ENCODE measurements around the gene CABP4.

The CABP4 gene

DNA sequence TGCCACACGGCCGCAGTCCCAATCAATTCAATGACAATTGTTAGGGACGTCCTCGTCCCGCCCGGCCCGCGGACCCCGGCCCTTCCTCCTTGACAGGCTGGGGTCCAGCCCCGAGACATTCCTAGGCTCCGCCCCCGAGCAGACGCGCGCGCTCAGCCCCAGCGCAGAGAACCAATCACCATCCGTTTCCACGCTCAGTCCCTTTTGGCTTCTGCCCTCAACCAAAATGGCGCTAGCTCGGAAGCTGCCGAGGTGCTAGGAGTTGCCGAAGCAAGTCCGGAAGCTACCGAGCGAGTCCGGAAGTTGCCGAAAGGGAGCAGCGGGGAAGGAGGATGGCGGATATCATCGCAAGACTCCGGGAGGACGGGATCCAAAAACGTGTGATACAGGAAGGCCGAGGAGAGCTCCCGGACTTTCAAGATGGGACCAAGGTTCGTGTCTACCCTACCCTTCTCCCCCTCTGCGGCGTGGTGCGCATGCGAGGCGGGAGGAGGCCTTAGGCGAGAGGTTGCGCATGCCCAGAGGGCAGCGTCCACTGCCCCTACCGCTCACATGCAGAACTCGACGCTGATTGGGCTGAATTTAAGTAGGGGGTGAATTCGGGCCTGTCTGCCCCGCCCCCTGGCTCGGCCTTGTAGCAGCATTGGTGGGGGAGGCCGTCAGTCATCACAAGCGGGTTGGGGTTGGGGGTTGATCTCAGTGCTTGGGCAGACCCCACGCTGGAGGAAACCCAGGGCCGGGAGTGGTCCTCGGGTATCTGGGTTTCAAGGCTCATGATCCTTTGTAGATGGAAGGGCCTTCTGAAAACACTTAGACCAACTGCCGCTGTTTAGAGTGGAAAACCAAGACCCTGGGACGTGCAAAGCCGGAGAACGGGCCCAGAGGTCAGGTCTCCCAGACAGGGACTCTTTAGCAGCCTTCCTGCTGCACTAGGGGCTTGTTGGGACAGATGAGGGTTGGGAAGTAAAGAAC lies 28.0 kb downstream of the CABP4 start, which contains the start of gene AIP:
AIP (plus strand) TSS at position 200 of the 972 bp plus-strand sequence; CDS start at position 333, 133 bp downstream.
- peak; percentile 84 to 99 (median 96) for DNase-seq

DNA sequence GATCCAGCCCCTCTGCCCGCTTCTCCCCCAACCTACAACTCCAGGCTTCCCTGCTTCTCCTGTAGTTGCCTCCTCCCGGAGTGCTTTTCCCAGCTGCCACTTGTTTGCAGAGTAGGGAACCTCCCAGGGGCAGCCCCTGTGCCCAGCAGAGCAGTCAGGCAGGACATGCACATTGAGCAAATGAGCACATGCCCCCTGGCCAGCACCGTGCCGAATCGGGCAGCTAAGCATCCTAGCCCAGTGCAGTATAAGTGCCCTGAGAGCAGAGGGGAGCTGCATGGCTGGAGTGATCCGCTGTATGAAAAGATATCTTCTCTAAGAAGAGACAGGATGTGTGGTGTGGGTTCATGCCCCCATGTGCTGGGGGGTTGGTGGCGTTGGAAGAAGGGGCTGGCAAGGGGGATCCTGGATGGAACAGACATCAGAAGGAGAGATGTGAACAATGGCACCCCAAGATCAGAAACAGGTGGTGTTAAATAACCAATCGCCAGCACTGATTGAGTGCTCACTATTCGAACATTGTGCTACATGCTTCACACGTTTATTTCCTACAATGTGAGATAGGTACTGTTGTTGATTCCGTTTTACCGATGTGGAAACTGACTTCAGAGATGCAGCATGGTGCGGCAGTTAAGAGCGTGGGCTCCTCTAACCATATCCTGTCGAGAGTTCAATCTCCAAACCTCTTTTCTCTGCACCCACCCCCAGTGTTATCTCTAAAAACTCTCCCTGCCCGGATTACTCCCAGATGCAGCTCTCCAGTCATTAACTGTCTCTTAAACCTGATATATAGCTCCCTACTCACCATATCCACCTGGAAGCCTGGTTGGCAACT lies 28.9 kb downstream of the CABP4 start:
- peak in 2 of 5 experiments; percentile 63 to 93 for DNase-seq

DNA sequence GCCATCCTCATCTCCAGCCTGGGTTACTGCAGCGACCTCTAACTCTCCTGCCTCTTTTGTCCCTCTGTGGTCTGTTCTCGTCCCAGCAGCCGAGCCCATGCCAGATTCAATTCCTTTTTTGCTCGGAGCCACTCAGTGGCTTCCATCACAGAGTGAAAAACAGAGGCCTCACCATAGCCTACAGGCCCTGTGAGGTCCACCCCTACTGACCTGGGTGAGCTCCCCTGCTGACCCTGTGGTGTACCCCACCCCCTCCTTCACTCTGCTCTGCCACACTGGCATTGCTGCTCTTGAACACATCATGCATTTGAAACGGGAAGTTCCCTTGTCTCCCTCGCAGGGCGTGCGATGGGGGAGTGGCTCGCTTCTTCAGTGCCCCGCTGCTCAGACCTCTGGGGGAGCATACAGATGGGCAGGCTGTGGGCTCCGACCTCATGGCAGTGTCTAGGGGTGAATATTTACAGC lies 29.7 kb downstream of the CABP4 start:
- DNase-seq: peak in 3 of 5 experiments; percentile 46 to 82 (median 47)

DNA sequence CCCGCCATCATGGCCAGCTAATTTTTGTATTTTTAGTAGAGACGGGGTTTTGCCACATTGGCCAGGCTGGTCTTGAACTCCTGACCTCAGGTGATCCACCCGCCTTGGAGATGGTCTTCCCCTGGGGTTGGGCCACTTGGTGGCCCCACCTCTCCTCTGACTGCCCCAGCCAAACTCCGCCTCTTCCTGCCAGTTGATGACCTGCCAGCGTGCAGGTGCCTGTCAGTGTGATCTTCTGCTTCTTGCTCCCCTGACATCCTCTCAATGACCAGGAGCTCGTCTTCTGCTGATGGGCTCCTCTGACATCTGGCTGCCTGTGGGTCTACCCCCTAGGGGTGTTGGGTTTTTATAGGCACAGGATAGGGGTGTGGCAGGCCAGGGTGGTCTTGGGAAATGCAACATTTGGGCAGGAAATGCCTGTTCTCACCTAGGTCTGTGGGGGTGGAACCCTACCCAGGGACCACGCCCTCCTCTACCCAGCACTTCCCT lies 30.8 kb downstream of the CABP4 start:
- peak in 2 of 5 experiments; percentile 60 to 85 for DNase-seq

DNA sequence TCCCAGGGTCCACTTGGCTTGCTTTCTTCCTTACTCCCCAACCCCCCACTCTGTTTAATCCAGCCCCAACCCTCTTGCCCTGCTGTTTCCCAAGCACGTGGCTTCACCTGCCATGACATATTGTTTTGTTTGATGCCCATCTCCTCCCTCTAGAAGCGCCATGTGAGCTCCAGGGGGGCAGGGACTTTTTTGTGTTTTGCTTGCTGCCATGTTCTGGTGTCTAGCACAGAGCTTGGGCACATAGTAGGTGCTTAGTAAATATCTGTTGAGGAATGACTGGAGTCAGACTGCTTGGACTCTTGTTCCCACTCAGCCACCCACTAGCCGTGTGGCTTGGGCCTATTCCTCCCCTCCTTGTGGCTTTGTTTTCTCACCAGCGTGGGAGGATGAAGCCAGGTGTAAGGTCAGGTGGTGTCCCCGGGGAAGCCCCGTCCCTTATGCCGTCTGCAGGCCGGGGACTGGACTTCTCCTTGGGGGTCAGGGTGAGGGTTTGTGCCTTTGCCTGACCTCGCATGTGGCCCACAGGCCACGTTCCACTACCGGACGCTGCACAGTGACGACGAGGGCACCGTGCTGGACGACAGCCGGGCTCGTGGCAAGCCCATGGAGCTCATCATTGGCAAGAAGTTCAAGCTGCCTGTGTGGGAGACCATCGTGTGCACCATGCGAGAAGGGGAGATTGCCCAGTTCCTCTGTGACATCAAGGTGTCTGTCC lies 31.5 kb downstream of the CABP4 start:
- peak in 1 of 5 experiments; percentile 33 for DNase-seq

DNA sequence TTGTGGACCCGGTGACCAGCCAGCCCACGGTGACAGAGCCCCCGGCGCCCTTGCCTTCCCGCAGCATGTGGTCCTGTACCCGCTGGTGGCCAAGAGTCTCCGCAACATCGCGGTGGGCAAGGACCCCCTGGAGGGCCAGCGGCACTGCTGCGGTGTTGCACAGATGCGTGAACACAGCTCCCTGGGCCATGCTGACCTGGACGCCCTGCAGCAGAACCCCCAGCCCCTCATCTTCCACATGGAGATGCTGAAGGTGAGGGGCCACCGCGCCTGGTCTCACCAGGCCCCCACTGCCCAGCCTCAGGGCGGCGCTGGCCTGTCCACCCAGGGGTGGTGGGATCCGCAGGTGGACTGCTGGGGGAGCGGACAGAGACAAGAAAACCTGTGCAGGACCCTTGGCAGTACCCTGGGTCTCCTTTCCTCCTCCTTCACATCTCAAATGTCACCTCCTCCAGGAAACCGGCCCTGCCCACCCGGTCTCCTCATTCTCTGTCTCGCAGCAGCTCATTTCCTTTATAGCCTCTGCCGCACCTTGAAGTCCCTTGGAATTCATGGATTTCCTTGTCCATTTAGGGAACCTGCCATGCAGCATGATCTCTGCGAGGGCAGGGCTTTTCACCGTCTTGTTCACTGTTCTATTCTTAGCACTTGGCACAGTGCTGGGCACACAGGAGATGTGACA lies 34.2 kb downstream of the CABP4 start:
- DNase-seq: no peak

DNA sequence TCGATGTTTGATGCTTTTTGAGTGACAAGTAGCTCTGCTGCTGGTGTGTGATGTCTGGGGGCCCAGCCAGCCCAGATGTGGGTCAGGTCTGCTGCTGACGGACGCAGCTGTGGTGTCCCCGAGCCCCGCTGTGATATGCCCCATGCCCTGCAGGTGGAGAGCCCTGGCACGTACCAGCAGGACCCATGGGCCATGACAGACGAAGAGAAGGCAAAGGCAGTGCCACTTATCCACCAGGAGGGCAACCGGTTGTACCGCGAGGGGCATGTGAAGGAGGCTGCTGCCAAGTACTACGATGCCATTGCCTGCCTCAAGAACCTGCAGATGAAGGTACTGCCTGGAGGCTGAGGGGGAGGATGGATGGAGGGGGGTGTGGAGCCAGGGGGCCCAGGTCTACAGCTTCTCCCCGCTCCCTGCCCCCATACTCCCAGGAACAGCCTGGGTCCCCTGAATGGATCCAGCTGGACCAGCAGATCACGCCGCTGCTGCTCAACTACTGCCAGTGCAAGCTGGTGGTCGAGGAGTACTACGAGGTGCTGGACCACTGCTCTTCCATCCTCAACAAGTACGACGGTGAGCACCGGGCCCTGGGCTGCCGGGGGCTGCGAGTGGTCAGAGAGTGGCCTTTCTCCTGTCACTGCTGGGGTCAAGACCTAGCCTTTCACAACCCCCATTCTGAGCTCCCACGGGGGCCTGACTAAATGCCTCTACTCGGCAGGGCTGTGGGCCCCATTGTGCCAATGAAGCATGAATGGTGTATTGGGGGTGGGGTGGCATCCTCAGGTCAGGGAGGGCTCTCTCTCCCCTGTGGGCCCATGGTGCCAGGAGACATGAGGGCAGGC lies 35.0 kb downstream of the CABP4 start:
- DNase-seq: no peak

DNA sequence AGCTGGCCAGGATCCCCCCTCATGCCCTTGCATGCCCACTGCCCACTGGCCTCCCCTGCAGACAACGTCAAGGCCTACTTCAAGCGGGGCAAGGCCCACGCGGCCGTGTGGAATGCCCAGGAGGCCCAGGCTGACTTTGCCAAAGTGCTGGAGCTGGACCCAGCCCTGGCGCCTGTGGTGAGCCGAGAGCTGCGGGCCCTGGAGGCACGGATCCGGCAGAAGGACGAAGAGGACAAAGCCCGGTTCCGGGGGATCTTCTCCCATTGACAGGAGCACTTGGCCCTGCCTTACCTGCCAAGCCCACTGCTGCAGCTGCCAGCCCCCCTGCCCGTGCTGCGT lies 35.5 kb downstream of the CABP4 start:
- DNase-seq: no peak

DNA sequence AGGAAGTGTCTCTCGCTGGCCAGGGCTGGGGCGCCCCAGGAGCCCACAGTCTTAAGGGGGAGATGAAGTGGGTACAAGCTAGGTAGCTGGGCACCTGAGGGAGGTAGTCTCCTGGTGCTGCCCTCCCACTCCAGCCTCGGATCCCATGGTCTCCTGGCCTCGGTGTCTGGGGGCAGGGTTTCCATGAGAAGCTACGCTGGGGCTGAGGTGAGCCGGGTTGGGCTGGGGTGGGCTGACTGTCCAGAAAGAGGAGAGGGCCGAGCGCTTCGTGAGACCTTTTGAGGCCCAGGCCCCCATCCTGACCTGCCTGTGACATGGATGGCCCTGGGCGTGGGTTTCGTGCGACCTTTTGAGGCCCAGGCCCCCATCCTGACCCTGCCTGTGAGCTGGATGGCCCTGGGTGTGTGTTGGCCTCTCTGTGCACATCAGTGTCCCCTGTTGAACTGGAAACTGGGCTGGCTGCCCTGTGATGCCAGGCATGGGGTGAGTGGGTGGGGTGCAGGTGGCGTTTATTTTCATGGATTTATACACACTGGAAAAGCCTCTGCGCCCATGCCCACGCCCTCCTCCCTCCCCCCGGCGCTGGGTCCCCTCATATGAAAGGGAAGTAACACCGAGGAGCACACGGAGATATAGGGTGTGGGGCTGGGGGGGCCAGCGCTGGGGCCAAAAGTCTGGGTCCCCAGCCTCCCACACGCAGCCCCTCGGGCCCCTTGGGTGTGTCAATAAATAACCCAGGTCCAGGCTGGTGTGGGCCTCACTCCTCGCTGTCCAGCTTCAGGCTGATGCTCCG lies 36.3 kb downstream of the CABP4 start:
- DNase-seq: no peak

DNA sequence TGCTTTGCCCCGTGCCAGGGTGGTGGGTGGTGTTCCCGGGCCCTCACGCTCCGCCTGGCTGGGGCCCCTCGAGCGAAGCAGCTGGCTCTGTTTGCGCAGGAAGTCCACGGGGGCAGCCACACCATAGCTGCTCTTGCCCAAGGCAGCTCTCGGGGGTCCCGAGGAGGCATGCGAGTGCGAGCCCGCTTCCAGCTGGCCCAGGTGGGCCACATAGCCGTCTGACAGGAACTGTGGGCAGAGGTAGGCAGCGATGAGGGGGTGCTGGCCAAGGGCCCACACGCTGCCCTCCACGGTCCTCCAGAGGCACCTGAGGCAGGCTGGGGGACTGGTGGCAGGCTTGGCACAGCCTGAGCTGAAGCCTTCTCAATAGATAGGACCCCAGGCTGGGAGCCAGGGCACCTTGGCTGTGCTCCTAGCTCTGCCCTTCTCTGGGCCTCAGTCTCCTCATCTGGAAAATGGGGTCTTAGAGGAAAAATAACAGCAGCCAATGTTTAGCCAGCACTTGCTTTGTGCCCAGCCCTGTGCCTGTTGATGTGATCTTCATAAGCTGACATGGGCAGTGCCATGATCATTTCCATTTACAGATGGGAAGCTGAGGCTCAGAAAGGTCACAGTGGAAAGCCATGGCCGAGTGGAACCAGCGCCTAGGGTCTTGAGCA lies 37.0 kb downstream of the CABP4 start:
- no peak for DNase-seq

DNA sequence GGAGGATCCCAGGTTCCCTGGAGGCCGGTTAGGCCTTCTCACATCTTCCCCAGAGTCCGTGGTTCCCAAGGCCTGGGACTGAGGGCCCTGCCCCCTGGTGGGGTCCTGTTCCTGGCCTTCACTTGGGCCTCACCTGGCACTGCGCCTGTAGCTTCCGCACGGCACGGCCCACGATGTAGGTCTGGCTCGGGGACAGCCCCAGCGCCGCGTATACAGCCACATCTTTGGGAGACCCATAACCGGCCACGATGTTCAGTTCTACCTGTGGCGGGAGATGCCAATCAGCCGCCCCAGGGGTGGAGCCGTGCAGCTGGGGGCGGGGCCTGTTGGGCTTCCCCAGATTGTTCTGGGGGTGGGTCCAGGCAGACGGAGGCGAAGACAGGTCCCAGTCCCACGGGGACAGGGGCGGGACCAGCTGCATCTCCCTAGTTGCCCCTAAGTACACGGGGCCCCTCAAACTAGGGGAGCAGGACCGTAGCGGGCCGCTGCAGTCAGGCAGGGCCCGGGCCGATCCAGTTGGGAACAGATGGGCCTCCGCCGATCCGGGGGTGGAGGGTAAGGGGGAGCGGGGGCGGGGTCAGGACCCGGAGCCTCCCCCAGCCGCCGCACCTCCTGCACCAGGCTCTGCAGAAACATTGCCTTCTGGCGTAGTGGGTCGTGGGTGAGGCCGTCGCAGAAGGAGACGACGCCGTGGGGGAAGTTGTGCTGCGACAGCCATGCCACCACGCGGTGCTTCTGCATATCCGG lies 37.8 kb downstream of the CABP4 start:
- no peak for DNase-seq

DNA sequence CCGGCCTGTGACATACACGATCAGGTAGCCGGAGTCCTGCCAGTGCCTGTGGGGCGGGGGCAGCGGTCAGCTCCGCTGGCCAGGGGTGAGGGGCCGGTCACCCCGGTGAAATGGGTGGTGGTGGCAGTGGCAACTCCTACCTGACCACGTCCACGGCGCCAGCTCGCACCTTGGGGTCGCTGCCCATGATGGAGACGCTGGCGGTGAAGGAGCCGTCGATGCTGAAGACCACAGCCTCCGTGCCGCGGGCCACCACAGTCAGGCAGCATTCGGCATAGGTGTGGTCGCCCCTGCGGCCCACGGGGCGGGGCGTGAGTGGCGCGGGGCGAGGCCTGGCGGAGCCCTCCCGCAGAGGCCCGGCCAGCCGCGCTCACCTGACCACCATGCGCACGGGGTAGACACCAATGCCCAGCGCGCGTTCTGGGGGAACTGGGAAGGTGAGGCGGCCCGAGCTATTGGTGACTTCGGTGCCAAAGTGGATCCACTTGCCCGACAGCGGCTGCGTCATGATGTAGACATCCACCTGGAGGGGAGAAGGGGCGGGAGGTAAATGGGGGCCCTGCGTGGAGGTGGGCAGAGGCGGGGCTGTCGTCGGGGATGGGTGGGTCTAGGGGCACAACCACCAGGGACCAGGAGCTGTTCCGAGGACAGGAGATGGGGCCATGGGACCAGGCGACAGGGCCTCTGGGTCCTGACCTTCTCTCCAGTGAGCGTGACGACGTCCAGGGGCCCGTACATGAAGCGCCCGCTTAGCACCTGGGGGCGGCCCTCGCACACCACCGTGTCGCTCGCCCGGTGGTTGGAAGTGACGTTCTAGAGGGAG lies 38.6 kb downstream of the CABP4 start:
- DNase-seq: no peak

DNA sequence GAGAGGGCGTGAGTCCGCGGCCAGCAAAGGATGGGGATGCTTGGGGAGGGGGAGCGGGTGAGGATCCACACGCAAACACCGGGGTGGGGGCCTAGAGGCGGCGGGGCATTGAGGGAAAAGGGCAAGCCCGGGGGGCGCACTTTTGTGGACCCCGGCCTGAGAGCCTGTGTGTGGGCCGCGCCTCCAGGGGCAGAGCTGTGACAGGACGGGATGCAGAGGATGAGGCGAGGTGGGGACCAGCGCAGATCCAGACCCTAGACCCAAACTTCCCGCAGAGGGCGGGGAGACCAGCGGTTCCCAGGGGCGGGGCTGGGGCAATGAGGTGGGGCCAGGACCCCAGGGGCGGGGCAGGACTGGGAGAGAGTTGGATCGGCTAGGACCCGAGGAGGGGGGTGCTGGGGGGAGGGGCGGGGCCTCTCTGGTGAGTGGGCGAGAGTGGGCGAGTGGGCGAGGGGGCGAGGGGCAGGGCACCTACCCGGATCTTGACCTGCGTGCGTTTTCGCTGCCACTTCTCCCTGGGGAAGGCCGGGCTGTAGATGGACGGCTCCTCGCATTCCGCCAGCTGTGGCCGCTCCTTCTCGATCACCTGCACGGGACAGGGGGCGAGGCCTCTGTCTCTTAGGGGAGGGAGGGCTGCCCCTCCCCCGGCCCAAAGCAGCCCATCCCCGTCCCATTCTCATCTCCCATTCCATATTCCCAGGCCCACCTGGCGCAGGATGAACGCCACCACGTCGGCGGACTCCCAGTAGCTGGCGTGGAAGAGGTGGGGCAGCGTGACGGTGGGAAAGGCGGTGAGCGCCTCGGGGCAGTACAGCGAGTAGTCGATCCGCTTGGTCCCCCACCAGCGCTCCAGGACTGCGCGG lies 39.4 kb downstream of the CABP4 start:
- no peak for DNase-seq

DNA sequence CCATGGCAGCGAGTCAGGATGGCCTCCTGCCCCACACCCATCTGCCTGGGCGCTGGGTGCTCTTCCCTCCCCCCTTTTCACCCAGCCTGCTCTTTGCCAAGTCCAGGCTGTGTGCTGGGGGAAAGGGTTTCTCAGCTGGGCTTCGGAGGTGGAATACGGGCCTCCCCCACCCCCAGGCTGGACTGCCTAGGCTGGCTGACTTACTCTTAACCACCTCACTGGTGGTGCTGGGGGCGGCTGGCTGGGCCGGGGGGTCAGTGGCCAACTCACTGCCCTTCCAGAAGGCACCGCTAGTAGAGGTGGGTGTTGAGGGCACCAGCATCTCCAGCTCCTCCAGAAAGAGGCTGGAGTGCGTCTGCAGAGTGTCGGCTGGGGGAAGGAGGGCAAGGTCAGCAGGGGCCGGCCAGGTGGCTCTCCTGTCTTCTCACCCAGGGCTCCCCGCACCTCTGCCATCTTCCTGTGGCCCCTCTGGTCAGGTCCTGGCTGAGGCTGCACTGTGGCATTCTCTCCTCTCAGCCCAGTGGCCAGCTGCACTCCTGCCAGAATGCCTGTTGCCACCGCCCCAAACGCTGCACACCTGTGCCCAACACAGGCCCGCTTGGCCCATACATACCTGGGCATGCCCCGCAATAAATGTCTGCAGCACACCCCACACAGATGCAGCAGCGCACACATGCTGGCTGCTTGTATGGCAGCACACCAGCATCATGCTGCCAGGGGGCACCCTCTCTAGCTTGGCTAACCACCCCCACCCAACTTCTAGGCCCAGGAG lies 40.3 kb downstream of the CABP4 start:
- DNase-seq: no peak

DNA sequence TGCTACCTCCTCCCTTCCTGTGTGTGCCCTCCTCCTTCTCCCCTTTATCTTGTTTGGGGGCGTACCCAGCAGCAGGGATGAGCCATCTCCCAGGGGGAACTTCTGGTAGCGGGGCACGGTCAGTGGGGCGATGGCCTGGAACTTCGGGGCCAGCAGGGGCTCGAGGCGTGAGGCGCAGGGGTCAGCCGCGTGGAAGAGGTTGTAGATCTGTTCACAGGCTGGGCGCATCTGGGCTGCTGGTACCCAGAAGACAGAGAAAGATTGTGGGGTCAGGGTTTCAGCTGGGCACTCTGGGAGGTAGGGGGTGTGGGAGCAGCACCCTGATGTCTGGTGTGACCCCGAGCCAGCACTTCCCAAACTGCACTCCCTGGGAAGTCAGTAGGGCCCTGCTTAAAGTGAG lies 41.0 kb downstream of the CABP4 start:
- DNase-seq: no peak

Measured in T-helper 2 cell (primary cell).